Panc1 (cell line): ENCODE results near the gene UBD. TPM values are rescaled to one million over a fixed set of nuclear protein-coding genes. Genes with fewer than 3 reads are reported as not detected.

Source experiments
- ATAC-seq: fragments of 200-7000 bp; cut with Tn5 transposase; 2 replicates; pipeline ENCODE4 v1.9.1; 2020; ENCODE audit warnings: mild to moderate bottlenecking, moderate library complexity
- BruUV-seq: library from RNA; stranded (reverse); fragments of 400-500 nt; replicated peaks from 2 replicates; lab custom pipeline; 2021; lab: Mats Ljungman, UMichigan
- CTCF ChIA-PET: fragments of 300-600 bp; sonication (Branson Sonifier 250); formaldehyde crosslinking; loops from one replicate; lab custom pipeline; 2022; ENCODE audit warnings: antibody characterized with exemption; lab: Charles Lee
- POLR2A ChIA-PET: fragments of 300-600 bp; sonication (Branson Sonifier 250); formaldehyde crosslinking; loops from one replicate; lab custom pipeline; 2022; ENCODE audit warnings: antibody characterized with exemption; lab: Charles Lee
- DNase-seq: peaks from one replicate; pipeline ENCODE4 v3.0.0-alpha.2; 2010; ENCODE audit warnings: low read depth, low spot score
- H3K27ac ChIP-seq: 2 replicates; pipeline ENCODE4 v1.5.1; 2011; ENCODE audit warnings: mild to moderate bottlenecking, low read length, inconsistent platforms
- H3K27me3 ChIP-seq: fragments of 200-500 bp; sonication (Bioruptor generic); 2 replicates; pipeline ENCODE4 v1.6.0; 2014; ENCODE audit warnings: low read length, inconsistent platforms; ENCODE audit not compliant: control insufficient read depth, insufficient read depth
- H3K36me3 ChIP-seq: fragments of 200-500 bp; sonication (Bioruptor generic); 2 replicates; pipeline ENCODE4 v1.5.1; 2014; ENCODE audit warnings: inconsistent platforms, mild to moderate bottlenecking, low read length, moderate library complexity; ENCODE audit not compliant: control insufficient read depth, insufficient read depth
- H3K4me1 ChIP-seq: 2 replicates; pipeline ENCODE4 v1.5.1; 2011; ENCODE audit warnings: inconsistent platforms, mild to moderate bottlenecking, low read length, moderate library complexity; ENCODE audit not compliant: control insufficient read depth, insufficient read depth
- H3K4me3 ChIP-seq, 2 experiments: 2 replicates each; pipeline ENCODE4 v1.5.1; 2011 to 2012; ENCODE audit warnings: low read depth in 2 of 2, low read length in 2 of 2, mild to moderate bottlenecking in 2 of 2, inconsistent platforms in 1 of 2, moderate library complexity in 1 of 2
- H3K9me3 ChIP-seq: fragments of 200-500 bp; sonication (Bioruptor generic); 2 replicates; pipeline ENCODE4 v1.5.1; 2014; ENCODE audit warnings: low read depth, mild to moderate bottlenecking, inconsistent platforms, low read length, moderate library complexity; ENCODE audit not compliant: control insufficient read depth, insufficient read depth
- POLR2AphosphoS5 ChIP-seq: IDR thresholded peaks from 2 replicates; pipeline ENCODE4 v1.6.1; 2012; ENCODE audit warnings: mild to moderate bottlenecking, low read depth, low read length, moderate library complexity
- SIN3A ChIP-seq: IDR thresholded peaks from 2 replicates; pipeline ENCODE4 v1.6.1; 2012; ENCODE audit warnings: low read depth, mild to moderate bottlenecking, low read length, moderate library complexity, borderline replicate concordance; ENCODE audit not compliant: insufficient read depth
- TCF7L2 ChIP-seq: IDR thresholded peaks from 2 replicates; pipeline ENCODE4 v1.6.1; 2011; ENCODE audit warnings: mild to moderate bottlenecking, low read depth, low read length, inconsistent platforms
- in situ Hi-C: cut with HindIII; loops from 2 replicates; pipeline ENCODE4 v1.10.0; 2016; ENCODE audit warnings: low sequenced_read_pairs, low pct_unique_long_range_greater_than_20kb
- intact Hi-C: fragments of 100-400 bp; cut with micrococcal nuclease; formaldehyde crosslinking; loops from one replicate; pipeline ENCODE4 v1.10.0; 2022; ENCODE audit not compliant: unreplicated experiment
- total RNA-seq: library from RNA; stranded (reverse); gene quantifications from one replicate; pipeline ENCODE4 v1.2.1, GENCODE V29; 2021; ENCODE audit not compliant: unreplicated experiment
- TF ChIP-seq, protein P1 (sequence below), 2 experiments: IDR thresholded peaks; 2 replicates each; pipeline ENCODE4 v1.6.1; 2011 to 2012; ENCODE audit warnings: low read depth in 2 of 2, control low read depth in 1 of 2, low read length in 1 of 2, mild to moderate bottlenecking in 1 of 2, moderate library complexity in 1 of 2; ENCODE audit not compliant: insufficient read depth in 1 of 2
- TF ChIP-seq, protein P2 (sequence below): fragments of 450-650 bp; IDR thresholded peaks from 2 replicates; pipeline ENCODE4 v1.5.1; 2017; ENCODE audit warnings: mild to moderate bottlenecking

The UBD gene
- total RNA-seq, 1 experiment from 2014 or later, result 0.54 TPM

DNA sequence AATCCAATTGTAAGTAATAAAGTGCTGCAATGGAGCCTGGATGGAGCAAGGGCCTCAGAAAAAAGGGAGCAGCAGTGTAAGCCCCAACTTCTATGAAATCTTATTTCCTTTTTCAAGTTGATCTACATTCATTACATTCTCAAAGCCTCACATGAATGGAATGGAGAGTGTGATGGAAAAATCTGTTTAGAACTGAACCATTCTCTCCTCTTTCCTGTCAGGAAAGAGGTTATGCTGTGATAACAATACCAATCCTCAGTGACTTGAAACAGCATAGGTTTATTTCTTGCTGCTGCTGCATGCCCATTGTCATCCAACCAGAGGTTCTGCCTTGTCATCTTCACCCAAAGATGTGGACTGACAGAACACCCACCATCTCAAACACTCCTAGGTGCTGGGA lies 16.5 kb upstream of the UBD start:
- DNase-seq (no peak), ATAC-seq (no peak)
- intact Hi-C loops, result no loop called here
- Histone ChIP-seq H3K27me3 (peaks cover 9% of the 10 kb centered on the region), H3K36me3 (no peaks in the 10 kb centered on the region), H3K4me1 (no peaks in the 10 kb centered on the region), H3K27ac (no peak overlapping the region), H3K9me3 (no peaks in the 10 kb centered on the region), H3K4me3 (no peak overlapping the region)
- CTCF ChIA-PET, result no interaction called here
- TF ChIP-seq, protein P1, sequence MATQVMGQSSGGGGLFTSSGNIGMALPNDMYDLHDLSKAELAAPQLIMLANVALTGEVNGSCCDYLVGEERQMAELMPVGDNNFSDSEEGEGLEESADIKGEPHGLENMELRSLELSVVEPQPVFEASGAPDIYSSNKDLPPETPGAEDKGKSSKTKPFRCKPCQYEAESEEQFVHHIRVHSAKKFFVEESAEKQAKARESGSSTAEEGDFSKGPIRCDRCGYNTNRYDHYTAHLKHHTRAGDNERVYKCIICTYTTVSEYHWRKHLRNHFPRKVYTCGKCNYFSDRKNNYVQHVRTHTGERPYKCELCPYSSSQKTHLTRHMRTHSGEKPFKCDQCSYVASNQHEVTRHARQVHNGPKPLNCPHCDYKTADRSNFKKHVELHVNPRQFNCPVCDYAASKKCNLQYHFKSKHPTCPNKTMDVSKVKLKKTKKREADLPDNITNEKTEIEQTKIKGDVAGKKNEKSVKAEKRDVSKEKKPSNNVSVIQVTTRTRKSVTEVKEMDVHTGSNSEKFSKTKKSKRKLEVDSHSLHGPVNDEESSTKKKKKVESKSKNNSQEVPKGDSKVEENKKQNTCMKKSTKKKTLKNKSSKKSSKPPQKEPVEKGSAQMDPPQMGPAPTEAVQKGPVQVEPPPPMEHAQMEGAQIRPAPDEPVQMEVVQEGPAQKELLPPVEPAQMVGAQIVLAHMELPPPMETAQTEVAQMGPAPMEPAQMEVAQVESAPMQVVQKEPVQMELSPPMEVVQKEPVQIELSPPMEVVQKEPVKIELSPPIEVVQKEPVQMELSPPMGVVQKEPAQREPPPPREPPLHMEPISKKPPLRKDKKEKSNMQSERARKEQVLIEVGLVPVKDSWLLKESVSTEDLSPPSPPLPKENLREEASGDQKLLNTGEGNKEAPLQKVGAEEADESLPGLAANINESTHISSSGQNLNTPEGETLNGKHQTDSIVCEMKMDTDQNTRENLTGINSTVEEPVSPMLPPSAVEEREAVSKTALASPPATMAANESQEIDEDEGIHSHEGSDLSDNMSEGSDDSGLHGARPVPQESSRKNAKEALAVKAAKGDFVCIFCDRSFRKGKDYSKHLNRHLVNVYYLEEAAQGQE (IDR thresholded peaks at IDR 0.05; ENCODE audit: insufficient read depth in 1 of 2, low read depth in 2 of 2, low read length in 1 of 2), result no peak
- TF ChIP-seq TCF7L2, result no peak
- TF ChIP-seq, protein P2, sequence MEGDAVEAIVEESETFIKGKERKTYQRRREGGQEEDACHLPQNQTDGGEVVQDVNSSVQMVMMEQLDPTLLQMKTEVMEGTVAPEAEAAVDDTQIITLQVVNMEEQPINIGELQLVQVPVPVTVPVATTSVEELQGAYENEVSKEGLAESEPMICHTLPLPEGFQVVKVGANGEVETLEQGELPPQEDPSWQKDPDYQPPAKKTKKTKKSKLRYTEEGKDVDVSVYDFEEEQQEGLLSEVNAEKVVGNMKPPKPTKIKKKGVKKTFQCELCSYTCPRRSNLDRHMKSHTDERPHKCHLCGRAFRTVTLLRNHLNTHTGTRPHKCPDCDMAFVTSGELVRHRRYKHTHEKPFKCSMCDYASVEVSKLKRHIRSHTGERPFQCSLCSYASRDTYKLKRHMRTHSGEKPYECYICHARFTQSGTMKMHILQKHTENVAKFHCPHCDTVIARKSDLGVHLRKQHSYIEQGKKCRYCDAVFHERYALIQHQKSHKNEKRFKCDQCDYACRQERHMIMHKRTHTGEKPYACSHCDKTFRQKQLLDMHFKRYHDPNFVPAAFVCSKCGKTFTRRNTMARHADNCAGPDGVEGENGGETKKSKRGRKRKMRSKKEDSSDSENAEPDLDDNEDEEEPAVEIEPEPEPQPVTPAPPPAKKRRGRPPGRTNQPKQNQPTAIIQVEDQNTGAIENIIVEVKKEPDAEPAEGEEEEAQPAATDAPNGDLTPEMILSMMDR, result no peak
- TF ChIP-seq SIN3A, result no peak
- no peak for TF ChIP-seq POLR2AphosphoS5
- POLR2A ChIA-PET, result no interaction called here
- BruUV-seq, result no TSS peak
- in situ Hi-C loops, result no loop called here

DNA sequence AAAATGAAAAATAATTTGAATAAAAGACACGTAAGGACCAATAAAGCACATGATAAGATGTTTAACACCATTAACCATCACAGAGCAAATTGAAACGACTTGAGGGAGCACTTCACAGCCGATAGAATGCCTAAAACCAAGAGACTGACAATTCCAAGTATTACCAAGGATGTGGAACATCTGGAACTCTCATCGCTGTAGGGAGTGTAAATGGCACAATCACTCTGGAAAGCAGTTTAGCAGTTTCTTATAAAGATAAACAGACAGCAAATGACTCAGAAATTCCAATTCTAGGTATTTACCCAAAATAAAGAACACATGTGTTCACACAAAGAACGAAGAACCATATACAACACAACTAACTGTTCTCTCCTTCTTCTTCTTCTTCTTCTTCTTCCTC lies 8.5 kb upstream of the UBD start:
- ATAC-seq (no peak), DNase-seq (no peak)
- intact Hi-C loops, result no loop called here
- CTCF ChIA-PET, result no interaction called here
- no TSS peak for BruUV-seq
- Histone ChIP-seq H3K27me3 (peaks cover 15% of the 10 kb centered on the region), H3K36me3 (no peaks in the 10 kb centered on the region), H3K4me3 (no peak overlapping the region), H3K27ac (no peak overlapping the region), H3K4me1 (no peaks in the 10 kb centered on the region), H3K9me3 (no peaks in the 10 kb centered on the region)
- in situ Hi-C loops, result no loop called here
- TF ChIP-seq SIN3A, result no peak
- no peak for TF ChIP-seq POLR2AphosphoS5
- TF ChIP-seq, protein P1 (IDR thresholded peaks at IDR 0.05; ENCODE audit: insufficient read depth in 1 of 2, low read depth in 2 of 2, low read length in 1 of 2), result no peak
- TF ChIP-seq, protein P2, result no peak
- TF ChIP-seq TCF7L2, result no peak
- POLR2A ChIA-PET, result no interaction called here
